Measurements from ENCODE around the gene XXYLT1.

DNA sequence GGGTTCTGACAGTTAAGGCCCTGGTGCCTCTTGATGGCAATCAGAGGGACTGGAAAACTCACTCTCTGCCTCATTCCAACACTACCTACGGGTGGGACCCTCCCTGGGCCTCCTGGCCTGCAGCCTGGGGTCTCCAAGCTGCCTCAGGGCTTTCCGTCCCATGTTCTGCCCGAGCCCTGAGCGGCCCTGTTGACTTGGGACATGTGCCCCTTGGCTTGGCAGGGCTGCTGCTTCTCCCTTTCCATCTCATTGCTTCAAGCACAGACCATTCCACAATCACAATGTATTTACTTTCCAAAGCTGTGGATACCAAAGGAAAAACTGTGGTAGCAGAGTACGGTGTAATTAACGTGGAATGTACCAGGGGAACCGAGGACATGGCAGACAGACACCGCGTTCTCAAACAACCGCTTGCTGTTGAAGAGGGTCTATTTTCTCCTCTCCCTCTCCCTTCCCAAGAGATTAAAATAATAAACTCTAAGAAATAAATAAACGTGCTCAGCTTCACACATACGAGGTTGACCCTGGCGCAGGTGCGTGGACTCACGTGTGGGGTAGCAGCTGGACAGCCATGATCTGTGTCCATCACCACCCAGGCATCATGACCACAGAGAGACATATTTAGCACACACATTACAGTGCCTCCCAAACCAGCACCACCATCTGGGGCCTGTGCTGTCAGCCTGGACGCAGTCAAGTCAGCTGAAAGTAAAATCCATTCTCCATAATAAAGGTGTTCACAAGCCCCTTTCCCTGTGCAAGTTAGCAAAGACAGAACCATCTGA, 172.0 kb downstream of the XXYLT1 start:
- TF ChIP-seq, protein P1, sequence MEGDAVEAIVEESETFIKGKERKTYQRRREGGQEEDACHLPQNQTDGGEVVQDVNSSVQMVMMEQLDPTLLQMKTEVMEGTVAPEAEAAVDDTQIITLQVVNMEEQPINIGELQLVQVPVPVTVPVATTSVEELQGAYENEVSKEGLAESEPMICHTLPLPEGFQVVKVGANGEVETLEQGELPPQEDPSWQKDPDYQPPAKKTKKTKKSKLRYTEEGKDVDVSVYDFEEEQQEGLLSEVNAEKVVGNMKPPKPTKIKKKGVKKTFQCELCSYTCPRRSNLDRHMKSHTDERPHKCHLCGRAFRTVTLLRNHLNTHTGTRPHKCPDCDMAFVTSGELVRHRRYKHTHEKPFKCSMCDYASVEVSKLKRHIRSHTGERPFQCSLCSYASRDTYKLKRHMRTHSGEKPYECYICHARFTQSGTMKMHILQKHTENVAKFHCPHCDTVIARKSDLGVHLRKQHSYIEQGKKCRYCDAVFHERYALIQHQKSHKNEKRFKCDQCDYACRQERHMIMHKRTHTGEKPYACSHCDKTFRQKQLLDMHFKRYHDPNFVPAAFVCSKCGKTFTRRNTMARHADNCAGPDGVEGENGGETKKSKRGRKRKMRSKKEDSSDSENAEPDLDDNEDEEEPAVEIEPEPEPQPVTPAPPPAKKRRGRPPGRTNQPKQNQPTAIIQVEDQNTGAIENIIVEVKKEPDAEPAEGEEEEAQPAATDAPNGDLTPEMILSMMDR (IDR thresholded peaks at IDR 0.05), result no peak
- TF ChIP-seq POLR2A (IDR thresholded peaks at IDR 0.05), result no peak
